Measurements from ENCODE around the gene ADCY10.

DNA sequence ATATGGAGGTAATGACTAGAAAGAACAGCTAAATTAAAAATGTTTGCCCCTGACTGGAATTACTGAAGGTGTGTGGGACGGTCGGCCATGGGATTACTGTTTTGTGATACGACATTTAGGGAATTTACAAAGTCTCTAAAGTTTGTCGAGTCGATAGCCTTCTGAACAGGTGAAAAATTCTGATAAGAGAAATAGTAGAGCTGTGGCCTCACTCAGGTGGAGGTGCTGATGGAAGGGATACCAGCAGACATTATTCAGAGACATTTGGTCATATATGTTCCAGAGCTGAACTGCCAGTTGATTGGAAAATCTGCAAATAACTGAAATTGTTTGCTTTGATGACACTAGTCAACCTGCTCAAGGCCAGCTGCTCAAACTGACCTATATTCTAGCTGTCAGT is 71.1 kb downstream of the ADCY10 start:
- TF ChIP-seq, protein P1, sequence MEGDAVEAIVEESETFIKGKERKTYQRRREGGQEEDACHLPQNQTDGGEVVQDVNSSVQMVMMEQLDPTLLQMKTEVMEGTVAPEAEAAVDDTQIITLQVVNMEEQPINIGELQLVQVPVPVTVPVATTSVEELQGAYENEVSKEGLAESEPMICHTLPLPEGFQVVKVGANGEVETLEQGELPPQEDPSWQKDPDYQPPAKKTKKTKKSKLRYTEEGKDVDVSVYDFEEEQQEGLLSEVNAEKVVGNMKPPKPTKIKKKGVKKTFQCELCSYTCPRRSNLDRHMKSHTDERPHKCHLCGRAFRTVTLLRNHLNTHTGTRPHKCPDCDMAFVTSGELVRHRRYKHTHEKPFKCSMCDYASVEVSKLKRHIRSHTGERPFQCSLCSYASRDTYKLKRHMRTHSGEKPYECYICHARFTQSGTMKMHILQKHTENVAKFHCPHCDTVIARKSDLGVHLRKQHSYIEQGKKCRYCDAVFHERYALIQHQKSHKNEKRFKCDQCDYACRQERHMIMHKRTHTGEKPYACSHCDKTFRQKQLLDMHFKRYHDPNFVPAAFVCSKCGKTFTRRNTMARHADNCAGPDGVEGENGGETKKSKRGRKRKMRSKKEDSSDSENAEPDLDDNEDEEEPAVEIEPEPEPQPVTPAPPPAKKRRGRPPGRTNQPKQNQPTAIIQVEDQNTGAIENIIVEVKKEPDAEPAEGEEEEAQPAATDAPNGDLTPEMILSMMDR (IDR thresholded peaks at IDR 0.05): no peak
- TF ChIP-seq, protein P2, sequence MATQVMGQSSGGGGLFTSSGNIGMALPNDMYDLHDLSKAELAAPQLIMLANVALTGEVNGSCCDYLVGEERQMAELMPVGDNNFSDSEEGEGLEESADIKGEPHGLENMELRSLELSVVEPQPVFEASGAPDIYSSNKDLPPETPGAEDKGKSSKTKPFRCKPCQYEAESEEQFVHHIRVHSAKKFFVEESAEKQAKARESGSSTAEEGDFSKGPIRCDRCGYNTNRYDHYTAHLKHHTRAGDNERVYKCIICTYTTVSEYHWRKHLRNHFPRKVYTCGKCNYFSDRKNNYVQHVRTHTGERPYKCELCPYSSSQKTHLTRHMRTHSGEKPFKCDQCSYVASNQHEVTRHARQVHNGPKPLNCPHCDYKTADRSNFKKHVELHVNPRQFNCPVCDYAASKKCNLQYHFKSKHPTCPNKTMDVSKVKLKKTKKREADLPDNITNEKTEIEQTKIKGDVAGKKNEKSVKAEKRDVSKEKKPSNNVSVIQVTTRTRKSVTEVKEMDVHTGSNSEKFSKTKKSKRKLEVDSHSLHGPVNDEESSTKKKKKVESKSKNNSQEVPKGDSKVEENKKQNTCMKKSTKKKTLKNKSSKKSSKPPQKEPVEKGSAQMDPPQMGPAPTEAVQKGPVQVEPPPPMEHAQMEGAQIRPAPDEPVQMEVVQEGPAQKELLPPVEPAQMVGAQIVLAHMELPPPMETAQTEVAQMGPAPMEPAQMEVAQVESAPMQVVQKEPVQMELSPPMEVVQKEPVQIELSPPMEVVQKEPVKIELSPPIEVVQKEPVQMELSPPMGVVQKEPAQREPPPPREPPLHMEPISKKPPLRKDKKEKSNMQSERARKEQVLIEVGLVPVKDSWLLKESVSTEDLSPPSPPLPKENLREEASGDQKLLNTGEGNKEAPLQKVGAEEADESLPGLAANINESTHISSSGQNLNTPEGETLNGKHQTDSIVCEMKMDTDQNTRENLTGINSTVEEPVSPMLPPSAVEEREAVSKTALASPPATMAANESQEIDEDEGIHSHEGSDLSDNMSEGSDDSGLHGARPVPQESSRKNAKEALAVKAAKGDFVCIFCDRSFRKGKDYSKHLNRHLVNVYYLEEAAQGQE (IDR thresholded peaks at IDR 0.05; ENCODE audit: insufficient read depth in 1 of 2, low read depth in 2 of 2, low read length in 1 of 2): no peak
- no peak for TF ChIP-seq POLR2AphosphoS5 (IDR thresholded peaks at IDR 0.05; ENCODE audit: low read depth, low read length)
- no peak for TF ChIP-seq SIN3A (IDR thresholded peaks at IDR 0.05; ENCODE audit: borderline replicate concordance, insufficient read depth, low read depth, low read length)
- no peak for TF ChIP-seq TCF7L2 (IDR thresholded peaks at IDR 0.05; ENCODE audit: low read depth, low read length)
